GM23248 (cell line): Measurements from ENCODE around the gene DSG4. TPM values are rescaled to one million over a fixed set of nuclear protein-coding genes. Genes with fewer than 3 reads are reported as not detected.

Experiments used
- DNase-seq: peaks from one replicate; pipeline ENCODE4 v3.0.0-alpha.2; 2015
- H2AFZ ChIP-seq: fragments of 200-600 bp; sonication (generic); 2 replicates; pipeline ENCODE4 v1.6.1; 2016; ENCODE audit warnings: antibody characterized with exemption
- H3F3A ChIP-seq: fragments of 200-600 bp; sonication (generic); 2 replicates; pipeline ENCODE4 v1.6.1; 2016; ENCODE audit warnings: mild to moderate bottlenecking, antibody characterized with exemption, mixed run types; ENCODE audit not compliant: insufficient read depth
- H3K27ac ChIP-seq: fragments of 200-600 bp; sonication (generic); 2 replicates; pipeline ENCODE4 v1.5.1; 2016; ENCODE audit warnings: mild to moderate bottlenecking
- H3K27me3 ChIP-seq: fragments of 200-600 bp; sonication (generic); replicated peaks from 2 replicates; pipeline ENCODE4 v1.6.1; 2016; ENCODE audit warnings: mild to moderate bottlenecking; ENCODE audit not compliant: insufficient read depth
- H3K36me3 ChIP-seq: fragments of 200-600 bp; sonication (generic); 2 replicates; pipeline ENCODE4 v1.6.1; 2016; ENCODE audit warnings: low read depth, mild to moderate bottlenecking
- H3K4me1 ChIP-seq: fragments of 200-600 bp; sonication (generic); 2 replicates; pipeline ENCODE4 v1.6.1; 2016; ENCODE audit warnings: mild to moderate bottlenecking; ENCODE audit not compliant: insufficient read depth
- H3K4me2 ChIP-seq: fragments of 200-600 bp; sonication (generic); one replicate; pipeline ENCODE4 v1.6.1; 2016; ENCODE audit warnings: mild to moderate bottlenecking; ENCODE audit not compliant: unreplicated experiment
- H3K4me3 ChIP-seq: fragments of 200-600 bp; sonication (generic); 2 replicates; pipeline ENCODE4 v1.5.1; 2016; ENCODE audit warnings: mild to moderate bottlenecking
- H3K79me2 ChIP-seq: fragments of 200-600 bp; sonication (generic); 2 replicates; pipeline ENCODE4 v1.6.1; 2016; ENCODE audit warnings: mild to moderate bottlenecking; ENCODE audit not compliant: insufficient read depth
- H3K9ac ChIP-seq: fragments of 200-600 bp; sonication (generic); 2 replicates; pipeline ENCODE4 v1.6.1; 2016; ENCODE audit warnings: mild to moderate bottlenecking
- H3K9me2 ChIP-seq: fragments of 200-600 bp; sonication (generic); 2 replicates; pipeline ENCODE4 v1.6.1; 2016; ENCODE audit warnings: mixed run types, mild to moderate bottlenecking, moderate library complexity; ENCODE audit not compliant: insufficient read depth
- H3K9me3 ChIP-seq: fragments of 200-600 bp; sonication (generic); one replicate; pipeline ENCODE4 v1.6.1; 2017; ENCODE audit warnings: low read depth
- H4K20me1 ChIP-seq: fragments of 200-600 bp; sonication (generic); 2 replicates; pipeline ENCODE4 v1.6.0; 2016; ENCODE audit not compliant: insufficient read depth
- EZH2 ChIP-seq: fragments of 200-600 bp; sonication (generic); IDR thresholded peaks from 2 replicates; pipeline ENCODE4 v1.6.1; 2018; ENCODE audit warnings: antibody characterized with exemption, mild to moderate bottlenecking; ENCODE audit not compliant: insufficient read depth, poor library complexity, severe bottlenecking
- EZH2phosphoT487 ChIP-seq: fragments of 200-600 bp; sonication (generic); IDR thresholded peaks from 2 replicates; pipeline ENCODE4 v1.6.1; 2018; ENCODE audit warnings: antibody characterized with exemption, moderate library complexity, mild to moderate bottlenecking, low read depth; ENCODE audit not compliant: insufficient read depth
- WGBS, 2 experiments: methylation state at CpG; one replicate each; pipeline ENCODE4 v1.1.6; 2015 to 2017; ENCODE audit warnings: low lambda C conversion rate in 2 of 2, low coverage in 1 of 2; ENCODE audit errors: missing lambda C conversion rate in 2 of 2; 5-methylcytosine and 5-hydroxymethylcytosine counted together
- in situ Hi-C: fragments of 300-500 bp; cut with MboI; formaldehyde crosslinking; loops from 2 replicates; pipeline ENCODE4 v1.15.0; 2020
- polyA plus RNA-seq: library from polyadenylated mRNA; unstranded; fragments of >200 nt; fragmentation: Nextera tagmentation; extraction: Ambion mirVana; gene quantifications from 2 replicates; pipeline ENCODE4 v1.2.1, GENCODE V29; 2016
- total RNA-seq: library from RNA; depleted of rRNA; stranded (reverse); fragments of >200 nt; shearing (Covaris generic); gene quantifications from 2 replicates; pipeline ENCODE4 v1.2.3, GENCODE V29; 2014

Gene DSG4
- total and polyA plus RNA-seq, 2 experiments from 2014 or later: not detected

DNA sequence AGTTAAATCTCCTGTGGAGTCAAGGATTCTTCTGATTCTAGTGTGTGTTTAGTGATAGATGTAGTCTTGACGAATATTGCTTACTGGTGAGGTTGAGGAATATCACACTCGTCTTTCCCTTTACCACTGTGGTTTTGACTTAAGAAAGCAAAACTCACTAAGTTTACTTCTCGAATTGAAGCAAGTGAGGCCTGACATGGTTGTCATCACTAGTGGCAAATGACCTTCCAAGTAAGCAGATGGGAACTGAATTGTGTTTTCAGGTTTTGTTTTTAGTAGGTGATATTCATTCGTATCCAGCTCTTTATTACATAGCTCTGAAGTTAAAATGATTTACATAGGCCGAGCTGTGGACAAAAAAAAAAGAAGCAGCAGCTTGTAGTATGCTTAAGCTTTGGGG lies 20.6 kb upstream of the DSG4 start:
- DNase-seq: no peak
- in situ Hi-C loops: no loop called here
- Histone ChIP-seq H4K20me1 (no peaks in the 10 kb centered on the region), H3K4me1 (no peaks in the 10 kb centered on the region), H3F3A (no peaks in the 10 kb centered on the region), H3K27me3 (no peaks in the 10 kb centered on the region), H3K4me3 (no peak overlapping the region), H3K9ac (no peak overlapping the region), H3K9me3 (no peaks in the 10 kb centered on the region), H3K79me2 (no peaks in the 10 kb centered on the region), H3K27ac (no peak overlapping the region), H2AFZ (no peak overlapping the region), H3K36me3 (no peaks in the 10 kb centered on the region), H3K9me2 (no peaks in the 10 kb centered on the region), H3K4me2 (no peak overlapping the region)
- TF ChIP-seq EZH2 (no peak), EZH2phosphoT487 (no peak)
- WGBS, 2 experiments: 1 to 2% methylated on average over 5 of the region's 5 CpGs

GRCh38 chr18:31364190-31364589 lies 12.4 kb upstream of the DSG4 start:
- DNase-seq: no peak

DNA sequence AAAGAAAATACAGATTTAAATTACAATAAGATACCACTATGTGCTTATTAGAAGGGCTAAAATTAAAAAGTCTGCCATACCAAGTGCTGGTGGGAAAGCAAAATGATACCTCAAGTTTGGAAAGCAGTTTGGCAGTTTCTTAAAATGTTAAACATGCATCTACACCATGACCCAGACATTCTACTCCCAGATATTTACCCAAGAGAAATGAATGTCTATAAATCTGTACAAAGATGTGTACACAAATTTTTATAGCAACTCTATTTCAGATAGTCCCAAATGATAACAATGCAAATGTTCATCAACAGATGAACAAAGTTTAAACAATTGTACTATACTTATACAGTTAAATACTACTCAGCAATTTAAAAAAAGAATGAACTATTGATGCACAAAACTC lies 7.1 kb upstream of the DSG4 start:
- Histone ChIP-seq H3K9me3 (no peaks in the 10 kb centered on the region), H3K9me2 (no peaks in the 10 kb centered on the region), H3K27ac (no peak overlapping the region), H3F3A (no peaks in the 10 kb centered on the region), H2AFZ (no peak overlapping the region), H4K20me1 (no peaks in the 10 kb centered on the region), H3K4me1 (no peaks in the 10 kb centered on the region), H3K27me3 (no peaks in the 10 kb centered on the region), H3K4me2 (no peak overlapping the region), H3K9ac (no peak overlapping the region), H3K79me2 (no peaks in the 10 kb centered on the region), H3K36me3 (no peaks in the 10 kb centered on the region), H3K4me3 (no peak overlapping the region)
- in situ Hi-C loops: no loop called here
- DNase-seq: no peak
- TF ChIP-seq EZH2phosphoT487: no peak
- no peak for TF ChIP-seq EZH2

More at GRCh38 chr18:31364190-31364589, 12.4 kb upstream of the DSG4 start:
- 24 to 30% methylated on average over 4 of the region's 4 CpGs for WGBS, 2 experiments
- in situ Hi-C loops: no loop called here
- no peak for TF ChIP-seq EZH2phosphoT487
- no peak for TF ChIP-seq EZH2
- no peak overlapping the region for H2AFZ ChIP-seq
- H4K20me1 ChIP-seq: no peaks in the 10 kb centered on the region
- no peaks in the 10 kb centered on the region for H3K27me3 ChIP-seq
- H3F3A ChIP-seq: no peaks in the 10 kb centered on the region
- no peaks in the 10 kb centered on the region for H3K79me2 ChIP-seq
- no peaks in the 10 kb centered on the region for H3K4me1 ChIP-seq
- H3K36me3 ChIP-seq: no peaks in the 10 kb centered on the region
- no peak overlapping the region for H3K27ac ChIP-seq
- no peak overlapping the region for H3K4me2 ChIP-seq
- H3K9ac ChIP-seq: no peak overlapping the region
- H3K9me2 ChIP-seq: no peaks in the 10 kb centered on the region
- no peak overlapping the region for H3K4me3 ChIP-seq
- H3K9me3 ChIP-seq: no peaks in the 10 kb centered on the region

- Histone ChIP-seq H3K27ac (no peak overlapping the region), H3K9me2 (no peaks in the 10 kb centered on the region), H3F3A (no peaks in the 10 kb centered on the region), H2AFZ (no peak overlapping the region), H3K4me1 (no peaks in the 10 kb centered on the region), H3K4me3 (no peak overlapping the region), H3K9ac (no peak overlapping the region), H3K36me3 (no peaks in the 10 kb centered on the region), H3K4me2 (no peak overlapping the region), H4K20me1 (no peaks in the 10 kb centered on the region), H3K79me2 (no peaks in the 10 kb centered on the region), H3K9me3 (no peaks in the 10 kb centered on the region), H3K27me3 (no peaks in the 10 kb centered on the region)
- in situ Hi-C loops: no loop called here
- no peak for TF ChIP-seq EZH2
- no peak for TF ChIP-seq EZH2phosphoT487
- DNase-seq: no peak
These were observed 4.6 kb upstream of the DSG4 start for GRCh38 chr18:31371989-31372388.

- H3K9ac ChIP-seq: no peak overlapping the region
- TF ChIP-seq EZH2phosphoT487: no peak
- no peak for TF ChIP-seq EZH2
- no peaks in the 10 kb centered on the region for H3F3A ChIP-seq
- no peaks in the 10 kb centered on the region for H3K9me3 ChIP-seq
- H3K4me3 ChIP-seq: no peak overlapping the region
- H3K27ac ChIP-seq: no peak overlapping the region
- H3K4me2 ChIP-seq: no peak overlapping the region
- no peaks in the 10 kb centered on the region for H3K36me3 ChIP-seq
- H3K4me1 ChIP-seq: no peaks in the 10 kb centered on the region
- in situ Hi-C loops: no loop called here
- H3K9me2 ChIP-seq: no peaks in the 10 kb centered on the region
- H3K27me3 ChIP-seq: no peaks in the 10 kb centered on the region
- H3K79me2 ChIP-seq: no peaks in the 10 kb centered on the region
- WGBS, 2 experiments: 18 to 30% methylated on average over 4 of the region's 4 CpGs
- DNase-seq: no peak
- H2AFZ ChIP-seq: no peak overlapping the region
- H4K20me1 ChIP-seq: no peaks in the 10 kb centered on the region
These were observed 2.9 kb upstream of the DSG4 start for GRCh38 chr18:31373641-31374040.
